RKO (cell line): ENCODE measurements around the gene TP73.
"Not testable (repeated sequence)": the region's sequence is repeated elsewhere in the genome, so short reads cannot be mapped to it uniquely, and the experiment has no call there.

Source experiments
- DNase-seq: peaks from one replicate; pipeline ENCODE4 v3.0.0-alpha.2; 2016; ENCODE audit warnings: low spot score

TP73 gene

GRCh38 chr1:3618881-3619671 lies 33.2 kb upstream of the TP73 start:
- peak; percentile 76 for DNase-seq

GRCh38 chr1:3620708-3621107 lies 31.6 kb upstream of the TP73 start:
- no peak for DNase-seq

DNA sequence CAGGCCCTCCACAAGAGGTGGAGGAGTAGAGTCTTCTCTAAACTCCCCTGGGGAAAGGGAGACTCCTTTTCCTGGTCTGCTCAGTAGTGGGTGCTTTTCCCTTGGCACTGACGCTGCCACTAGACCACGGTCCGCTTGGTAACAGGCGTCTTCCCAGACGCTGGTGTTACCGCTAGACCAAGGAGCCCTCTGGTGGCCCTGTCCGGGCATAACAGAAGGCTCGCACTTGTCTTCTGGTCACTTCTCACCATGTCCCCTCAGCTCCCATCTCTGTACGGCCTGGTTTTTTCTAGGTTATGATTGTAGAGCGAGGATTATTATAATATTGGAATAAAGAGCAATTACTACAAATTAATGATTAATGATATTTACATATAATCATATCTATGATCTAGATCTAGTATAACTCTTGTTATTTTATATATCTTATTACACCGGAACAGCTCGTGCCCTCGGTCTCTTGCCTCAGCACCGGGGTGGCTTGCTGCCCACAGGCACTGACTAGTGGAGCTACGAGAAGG lies 31.1 kb upstream of the TP73 start:
- peak; percentile 72 for DNase-seq

DNA sequence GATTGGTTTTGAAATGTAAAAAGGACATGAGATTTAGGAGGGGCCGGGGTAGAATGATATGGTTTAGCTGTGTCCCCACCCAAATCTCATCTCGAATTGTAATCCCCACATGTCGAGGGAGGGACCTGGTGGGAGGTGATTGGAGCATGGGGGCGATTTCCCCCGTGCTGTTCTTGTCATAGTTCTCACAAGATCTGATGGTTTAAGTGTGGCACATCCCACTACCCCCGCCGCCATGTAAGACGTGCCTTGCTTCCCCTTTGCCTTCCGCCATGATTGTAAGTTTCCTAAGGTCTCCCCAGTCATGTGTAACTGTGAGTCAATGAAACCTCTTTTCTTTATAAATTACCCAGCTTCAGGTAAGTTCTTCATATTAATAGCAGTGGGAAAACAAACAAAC lies 30.2 kb upstream of the TP73 start:
- not testable (repeated sequence) for DNase-seq

DNA sequence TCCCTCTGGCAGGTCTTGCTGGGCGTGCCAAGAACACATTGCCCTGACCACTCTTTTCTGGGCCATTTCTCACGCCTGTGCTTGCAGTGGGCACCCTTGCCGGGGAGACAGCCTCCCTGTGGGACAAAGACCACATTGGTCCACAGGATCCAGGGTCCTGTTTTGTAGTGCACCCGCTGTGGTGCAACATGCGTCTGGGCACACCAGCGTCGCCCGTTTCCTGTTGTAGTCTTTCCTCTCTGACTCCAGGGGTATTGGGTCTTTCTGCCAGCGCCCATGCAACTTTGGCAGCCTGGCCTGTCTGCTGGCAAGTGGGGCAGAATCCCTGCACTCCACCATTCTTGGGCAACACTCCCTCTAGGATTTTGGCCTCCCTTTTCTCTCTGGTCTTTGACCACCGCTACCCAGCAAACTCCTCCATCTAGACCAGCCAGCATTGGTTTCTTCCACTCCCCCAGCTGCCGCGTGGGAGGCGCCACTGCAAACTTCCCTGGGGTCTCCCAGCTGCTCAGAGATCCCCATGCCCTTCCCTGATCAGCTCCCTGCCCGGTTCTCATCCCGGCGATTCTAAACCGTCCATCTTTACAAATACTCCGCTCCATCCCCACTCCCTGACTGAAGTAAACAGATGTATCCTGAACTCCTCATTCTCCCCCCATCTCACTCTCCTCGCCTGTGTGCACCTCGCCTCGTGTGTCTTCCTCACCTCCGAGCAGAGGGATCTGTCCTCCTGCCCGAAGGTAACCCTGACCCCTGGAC lies 28.7 kb upstream of the TP73 start:
- DNase-seq, result no peak

DNA sequence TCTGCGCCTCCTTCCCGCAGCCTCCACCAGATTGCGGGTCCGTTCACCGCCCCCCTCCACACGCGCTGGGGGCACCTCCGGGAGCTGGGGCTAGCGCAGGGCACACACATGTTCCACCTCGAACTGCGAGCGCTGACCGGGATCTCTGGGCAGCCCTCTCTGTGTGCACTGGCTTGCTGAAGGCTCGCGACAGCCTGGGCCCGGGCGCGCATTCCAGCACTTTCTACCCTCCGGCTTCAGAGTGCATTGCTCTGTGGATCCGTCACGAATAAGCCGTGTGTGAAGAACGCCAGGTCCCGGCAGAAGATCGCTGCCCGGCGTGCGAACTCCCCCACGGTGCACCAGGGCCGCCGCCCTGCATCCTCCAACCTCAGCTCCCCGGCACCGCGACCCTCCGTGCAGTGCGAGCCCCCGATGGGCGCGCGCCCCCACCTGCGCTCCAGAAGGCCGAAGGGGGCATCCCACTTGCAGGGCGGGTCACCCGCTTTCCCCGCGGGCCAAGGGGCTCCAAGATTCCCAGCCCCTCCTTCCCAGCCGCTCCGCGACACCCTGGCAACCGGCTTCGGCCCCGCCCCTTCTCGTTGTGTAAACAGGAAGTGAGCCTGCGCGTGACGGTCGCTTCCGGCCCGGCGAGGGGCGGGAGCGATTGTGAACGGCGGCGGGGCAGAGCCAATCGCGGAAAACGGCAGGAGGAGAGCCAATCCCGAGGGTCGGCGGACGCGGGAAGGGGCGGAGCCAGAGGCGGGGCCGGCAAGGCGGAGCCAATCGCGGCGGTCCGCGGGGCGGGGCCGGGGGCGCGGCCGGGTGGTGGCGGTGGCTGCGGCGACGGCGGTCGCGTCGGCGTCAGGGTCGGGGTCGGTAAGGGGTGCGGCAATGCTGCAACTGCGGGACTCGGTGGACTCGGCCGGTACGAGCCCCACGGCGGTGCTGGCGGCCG lies 27.8 kb upstream of the TP73 start, which contains the start of gene TPRG1L:
TPRG1L (plus strand) TSS at position 816 of the 937 bp plus-strand sequence; CDS start at position 874, 58 bp downstream.
- DNase-seq, result peak; percentile 96

GRCh38 chr1:3625151-3625907 lies 27.0 kb upstream of the TP73 start:
- DNase-seq, result peak; percentile 74

GRCh38 chr1:3626025-3626424 lies 26.3 kb upstream of the TP73 start:
- DNase-seq, result no peak

DNA sequence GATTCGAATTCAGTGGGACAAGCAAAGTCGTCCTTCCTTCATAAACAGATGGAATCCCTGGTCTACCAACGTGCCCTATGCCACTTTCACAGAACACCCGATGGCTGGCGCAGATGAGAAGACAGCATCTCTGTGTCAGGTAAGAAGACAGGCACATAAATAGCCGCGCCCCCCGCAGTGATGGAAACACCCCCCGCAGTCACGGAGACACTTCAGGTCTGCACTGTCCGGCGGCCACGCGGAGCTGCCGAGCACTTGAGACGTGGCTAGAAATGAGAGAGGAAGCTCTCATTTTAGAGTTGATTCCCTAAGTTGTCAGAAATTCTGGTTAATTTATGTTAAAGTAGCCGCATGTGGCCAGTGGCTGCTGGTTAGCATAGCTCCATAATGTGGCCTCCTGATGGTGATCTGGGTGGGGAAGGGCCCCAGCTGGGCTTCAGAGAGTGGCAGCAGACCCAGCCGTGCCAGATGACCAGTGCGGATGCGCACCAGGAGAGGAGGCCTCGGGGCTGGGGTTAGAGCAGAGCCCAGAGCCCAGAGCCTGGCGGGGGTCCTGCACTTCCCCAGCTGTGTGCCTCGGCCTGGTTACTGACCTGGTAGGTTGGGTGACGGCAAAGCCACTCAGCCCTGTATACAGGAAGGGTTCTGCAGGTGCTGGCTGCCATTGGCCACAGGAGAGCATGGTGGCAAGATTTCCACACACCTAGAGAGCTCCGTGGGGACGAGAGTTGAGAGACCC lies 24.6 kb upstream of the TP73 start:
- DNase-seq, result no peak

- no peak for DNase-seq
Measured at GRCh38 chr1:3628445-3628844, 23.9 kb upstream of the TP73 start.

- DNase-seq, result no peak
Measured at GRCh38 chr1:3629561-3630160, 22.7 kb upstream of the TP73 start.

- no peak for DNase-seq
Measured at GRCh38 chr1:3630161-3630611, 22.1 kb upstream of the TP73 start.

DNA sequence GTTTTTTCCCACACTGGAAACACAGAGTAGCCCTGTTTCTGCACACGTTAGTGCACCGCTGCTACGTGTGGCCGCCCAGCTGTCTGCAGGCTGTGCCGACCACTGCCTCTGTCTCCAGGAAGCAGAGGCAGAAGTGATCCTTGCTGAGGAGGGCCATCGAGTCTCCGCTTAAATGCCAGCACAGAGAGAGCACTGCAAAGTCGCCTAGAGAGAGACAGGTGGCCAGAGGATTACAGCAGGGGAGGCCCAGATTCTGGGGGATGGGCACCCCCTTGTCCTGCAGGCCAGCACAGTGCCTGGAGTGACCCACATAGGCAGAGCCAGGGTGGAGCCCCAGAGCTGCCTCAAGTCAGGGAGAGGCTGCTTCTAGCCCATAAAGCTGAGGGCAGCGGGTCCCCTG lies 21.4 kb upstream of the TP73 start:
- DNase-seq, result no peak

GRCh38 chr1:3631320-3632260 lies 20.7 kb upstream of the TP73 start:
- no peak for DNase-seq

DNA sequence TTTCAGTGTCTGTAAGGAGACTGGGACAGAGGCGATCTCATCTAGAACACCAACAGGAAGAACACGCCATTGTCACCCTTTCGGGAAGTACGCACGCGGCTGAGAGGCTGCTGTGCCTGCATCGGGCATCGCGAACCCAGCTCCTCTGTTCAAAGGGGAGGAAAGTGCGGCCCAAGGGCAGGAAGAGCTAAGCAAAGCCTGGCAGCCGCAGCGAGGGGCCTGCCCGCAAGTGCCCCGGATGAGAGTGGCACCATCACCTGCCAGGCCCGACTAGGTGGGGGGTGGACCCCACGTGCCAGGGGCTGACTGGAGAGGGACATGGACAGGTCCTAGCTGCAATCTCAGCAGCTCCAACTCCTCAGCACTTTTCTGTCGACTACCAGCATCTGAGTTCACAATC lies 20.0 kb upstream of the TP73 start:
- DNase-seq, result no peak

- no peak for DNase-seq
Measured at GRCh38 chr1:3632716-3633343, 19.5 kb upstream of the TP73 start.

DNA sequence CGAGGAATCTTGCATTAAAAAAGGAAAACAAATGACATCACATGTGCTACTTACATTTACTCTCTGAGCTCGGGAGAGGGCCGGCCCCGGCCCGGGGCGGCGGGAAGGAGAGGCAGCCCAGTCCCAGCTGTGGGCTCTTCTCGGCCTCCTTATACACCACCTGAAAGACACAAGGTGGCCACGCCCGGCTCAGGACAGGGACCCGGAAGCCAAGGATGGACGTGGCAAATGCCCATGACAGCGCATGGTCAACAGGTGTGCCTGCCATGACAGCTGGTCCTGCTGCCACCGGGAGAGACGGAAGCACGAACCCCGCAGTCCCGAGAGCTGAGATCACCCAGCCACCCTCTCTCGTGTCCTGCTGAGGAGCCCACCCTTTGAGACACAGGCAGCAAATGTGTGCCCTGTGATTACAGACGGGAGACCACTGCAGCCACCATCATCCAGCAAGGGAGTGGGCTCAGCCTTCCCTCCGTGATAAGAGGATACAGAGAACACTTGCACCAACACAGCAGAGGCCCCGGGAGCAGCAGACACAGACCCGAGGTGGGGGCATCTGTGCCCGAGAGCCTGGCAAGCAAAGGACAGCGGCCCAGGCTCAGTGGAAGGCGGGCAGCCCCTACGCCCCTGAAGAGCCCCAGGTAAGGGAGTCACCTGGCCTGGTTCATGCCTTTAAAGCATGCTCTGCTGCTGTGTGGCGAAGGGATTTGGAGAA lies 18.8 kb upstream of the TP73 start:
- no peak for DNase-seq
